Astrocyte of the cerebellum (primary cell): ENCODE data around the gene CALHM2.

Experiments
- DNase-seq: peaks from one replicate; pipeline ENCODE4 v3.0.0-alpha.2; 2011; ENCODE audit warnings: low read depth
- H3K4me3 ChIP-seq: 2 replicates; pipeline ENCODE4 v1.5.1; 2011; ENCODE audit warnings: mild to moderate bottlenecking, low read depth, low read length, moderate library complexity
- in situ Hi-C: cut with HindIII; loops from 2 replicates; pipeline ENCODE4 v1.10.0; 2017; ENCODE audit warnings: low sequenced_read_pairs
- TF ChIP-seq, protein P1 (sequence below): IDR thresholded peaks from 2 replicates; pipeline ENCODE4 v1.5.1; 2012; ENCODE audit warnings: low read length, low read depth, moderate library complexity, mild to moderate bottlenecking; ENCODE audit errors: missing control alignments

The CALHM2 gene

DNA sequence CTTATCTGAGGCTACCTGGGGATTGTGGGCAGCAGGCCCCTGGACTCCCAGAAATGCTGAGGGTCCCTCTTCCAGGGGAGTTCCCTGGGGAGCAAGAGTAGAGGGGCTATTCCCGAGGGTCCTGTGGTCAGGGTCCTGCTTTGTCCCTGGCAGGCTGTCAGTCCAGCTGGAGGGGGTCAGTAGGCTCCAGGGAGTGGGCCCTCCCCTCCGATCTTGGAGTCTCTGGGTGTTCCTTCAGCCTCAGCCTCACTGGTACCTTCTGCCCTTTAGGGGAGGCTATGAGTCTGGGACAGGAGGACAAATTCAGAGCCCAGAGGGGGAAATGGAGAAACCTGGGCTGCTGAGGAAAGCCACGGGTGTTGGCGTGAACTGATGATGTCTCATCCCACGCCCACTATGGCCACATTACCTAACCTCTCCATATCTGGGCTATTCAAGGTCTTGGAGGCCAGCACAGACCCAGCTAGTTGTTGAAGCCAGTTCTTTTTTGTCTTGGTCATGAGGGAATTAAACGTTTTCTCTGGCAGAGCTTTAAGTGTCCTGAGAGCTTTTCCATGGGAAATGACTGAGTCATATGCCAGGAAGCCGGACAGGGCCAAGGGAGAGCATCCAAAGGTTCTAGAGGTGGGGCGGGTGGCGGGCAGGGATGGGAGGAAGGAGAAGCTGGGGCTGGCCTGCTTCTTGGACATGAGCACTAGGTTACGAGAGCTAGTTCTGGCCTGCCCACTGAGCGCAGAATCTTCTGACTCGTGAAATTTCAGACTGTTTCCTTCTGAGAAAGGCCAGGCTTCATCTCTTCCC, 6.2 kb downstream of the CALHM2 start:
- in situ Hi-C loops, result no loop called here
- no peak overlapping the region for H3K4me3 ChIP-seq
- TF ChIP-seq, protein P1, sequence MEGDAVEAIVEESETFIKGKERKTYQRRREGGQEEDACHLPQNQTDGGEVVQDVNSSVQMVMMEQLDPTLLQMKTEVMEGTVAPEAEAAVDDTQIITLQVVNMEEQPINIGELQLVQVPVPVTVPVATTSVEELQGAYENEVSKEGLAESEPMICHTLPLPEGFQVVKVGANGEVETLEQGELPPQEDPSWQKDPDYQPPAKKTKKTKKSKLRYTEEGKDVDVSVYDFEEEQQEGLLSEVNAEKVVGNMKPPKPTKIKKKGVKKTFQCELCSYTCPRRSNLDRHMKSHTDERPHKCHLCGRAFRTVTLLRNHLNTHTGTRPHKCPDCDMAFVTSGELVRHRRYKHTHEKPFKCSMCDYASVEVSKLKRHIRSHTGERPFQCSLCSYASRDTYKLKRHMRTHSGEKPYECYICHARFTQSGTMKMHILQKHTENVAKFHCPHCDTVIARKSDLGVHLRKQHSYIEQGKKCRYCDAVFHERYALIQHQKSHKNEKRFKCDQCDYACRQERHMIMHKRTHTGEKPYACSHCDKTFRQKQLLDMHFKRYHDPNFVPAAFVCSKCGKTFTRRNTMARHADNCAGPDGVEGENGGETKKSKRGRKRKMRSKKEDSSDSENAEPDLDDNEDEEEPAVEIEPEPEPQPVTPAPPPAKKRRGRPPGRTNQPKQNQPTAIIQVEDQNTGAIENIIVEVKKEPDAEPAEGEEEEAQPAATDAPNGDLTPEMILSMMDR, result no peak
- DNase-seq, result no peak

DNA sequence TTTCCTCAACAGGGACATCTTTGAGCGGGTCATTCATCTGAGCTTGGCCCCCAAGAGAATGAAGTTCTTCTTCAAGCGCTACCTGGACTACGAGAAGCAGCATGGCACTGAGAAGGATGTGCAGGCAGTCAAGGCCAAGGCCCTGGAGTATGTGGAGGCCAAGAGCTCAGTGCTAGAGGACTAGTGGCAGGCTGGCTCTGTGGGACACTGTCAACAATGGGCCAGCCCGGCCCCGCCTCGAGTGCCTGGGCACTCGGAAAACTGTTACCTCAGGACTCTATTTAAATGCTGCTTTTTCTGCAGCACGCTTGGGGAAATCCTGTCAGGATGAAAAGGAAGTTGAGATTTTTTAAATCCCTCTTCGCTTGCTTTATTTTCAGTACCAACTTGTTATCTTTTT, 6.8 kb downstream of the CALHM2 start:
- H3K4me3 ChIP-seq, result no peak overlapping the region
- no peak for DNase-seq
- TF ChIP-seq, protein P1, result no peak
- in situ Hi-C loops, result no loop called here

DNA sequence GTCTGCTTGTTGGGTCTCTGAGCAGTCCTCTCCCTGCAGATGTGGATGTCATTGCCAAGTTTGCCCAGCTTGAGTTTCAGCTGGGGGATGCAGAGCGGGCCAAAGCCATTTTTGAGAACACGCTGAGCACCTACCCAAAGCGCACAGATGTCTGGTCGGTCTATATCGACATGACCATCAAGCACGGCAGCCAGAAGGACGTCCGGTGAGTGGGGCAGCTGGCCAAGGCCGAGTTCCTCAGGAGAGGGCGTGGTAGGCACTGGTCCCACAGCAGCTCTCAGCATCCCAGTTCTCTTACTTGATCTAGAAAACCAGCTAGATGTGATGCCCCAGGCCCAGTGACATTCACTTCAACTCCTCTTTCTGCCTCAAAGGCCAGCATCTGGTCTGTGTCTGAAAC, 7.7 kb downstream of the CALHM2 start:
- in situ Hi-C loops, result no loop called here
- no peak for DNase-seq
- no peak overlapping the region for H3K4me3 ChIP-seq
- TF ChIP-seq, protein P1, result no peak

DNA sequence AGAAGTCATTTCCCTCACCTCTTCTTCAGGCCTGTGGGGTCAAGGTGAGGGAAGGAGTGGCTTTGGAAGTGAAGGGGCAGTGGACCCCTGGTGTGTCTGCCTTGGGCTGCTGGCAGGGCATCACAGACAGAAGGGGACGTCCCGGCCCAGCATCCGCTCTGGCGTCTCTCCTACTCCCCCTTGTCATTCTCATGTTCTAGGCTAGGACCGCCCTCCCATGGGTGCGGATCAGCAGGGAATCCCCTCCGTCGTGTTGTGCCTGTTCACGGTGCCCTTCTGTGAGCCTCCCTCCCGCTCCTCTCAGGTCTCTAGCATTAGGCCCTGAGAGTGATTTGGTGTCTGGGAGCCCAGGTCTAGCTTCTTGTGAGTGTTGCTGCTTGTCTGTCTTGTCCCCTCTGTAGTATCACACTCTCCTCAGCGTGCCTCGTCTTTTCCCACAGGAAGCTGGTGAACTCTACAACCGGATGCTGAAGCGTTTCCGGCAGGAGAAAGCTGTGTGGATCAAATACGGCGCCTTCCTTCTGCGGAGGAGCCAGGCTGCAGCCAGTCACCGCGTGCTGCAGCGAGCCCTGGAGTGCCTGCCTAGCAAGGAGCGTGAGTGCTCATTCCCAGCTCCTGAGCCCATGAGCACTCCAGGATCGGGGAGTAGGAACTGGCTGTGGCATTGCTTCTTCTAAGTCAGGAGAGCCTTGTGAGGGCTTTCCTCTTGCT, 8.5 kb downstream of the CALHM2 start:
- DNase-seq, result no peak
- in situ Hi-C loops, result no loop called here
- no peak overlapping the region for H3K4me3 ChIP-seq
- TF ChIP-seq, protein P1, result no peak

DNA sequence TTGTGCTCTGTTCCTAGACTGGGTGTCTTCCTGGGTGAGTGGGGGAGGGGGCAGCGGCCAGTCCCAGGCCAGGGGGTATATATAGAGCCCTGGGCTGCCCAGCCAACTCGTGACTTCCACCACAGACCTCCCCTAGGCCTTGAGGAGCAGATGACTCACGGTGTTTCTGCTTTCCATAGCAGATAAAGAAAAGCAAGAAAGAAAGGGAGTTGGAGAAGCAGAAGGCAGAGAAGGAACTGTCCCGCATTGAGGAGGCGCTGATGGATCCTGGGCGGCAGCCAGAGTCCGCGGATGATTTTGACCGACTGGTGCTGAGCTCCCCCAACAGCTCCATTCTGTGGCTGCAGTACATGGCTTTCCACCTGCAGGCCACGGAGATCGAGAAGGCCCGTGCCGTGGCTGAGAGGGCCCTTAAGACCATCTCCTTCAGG, 10.1 kb downstream of the CALHM2 start:
- TF ChIP-seq, protein P1, result no peak
- no peak overlapping the region for H3K4me3 ChIP-seq
- peak; percentile 16 for DNase-seq
- in situ Hi-C loops, result no loop called here

DNA sequence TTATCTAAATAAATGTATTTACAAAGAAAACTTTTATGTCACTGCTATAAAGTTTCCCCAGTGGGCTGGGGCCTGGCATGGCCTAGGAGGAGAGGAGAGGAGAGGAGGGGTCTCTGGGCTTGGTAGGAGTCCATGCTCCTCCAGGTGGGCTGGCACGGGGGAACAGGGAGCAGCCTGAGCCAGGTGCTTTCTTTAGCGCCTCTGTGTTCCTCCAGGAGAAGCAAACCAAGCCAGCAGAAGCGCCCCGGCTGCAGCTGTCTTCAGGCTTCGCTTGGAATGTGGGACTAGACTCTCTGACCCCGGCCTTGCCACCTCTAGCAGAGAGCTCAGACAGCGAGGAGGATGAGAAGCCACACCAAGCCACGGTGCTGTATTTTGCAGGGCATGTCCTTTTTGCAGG, 10.6 kb downstream of the CALHM2 start:
- DNase-seq, result no peak
- in situ Hi-C loops, result no loop called here
- TF ChIP-seq, protein P1, result no peak
- no peak overlapping the region for H3K4me3 ChIP-seq
